ENCODE results near the gene TLCD3A.
"Not testable (repeated sequence)": the region's sequence is repeated elsewhere in the genome, so short reads cannot be mapped to it uniquely, and the experiment has no call there.

Gene TLCD3A

GRCh38 chr17:751269-752001 lies 19.0 kb downstream of the TLCD3A start:
- DNase-seq: no peak

GRCh38 chr17:752002-752619 lies 19.7 kb downstream of the TLCD3A start, which contains the start of gene GEMIN4:
TSS of gene GEMIN4 (minus strand) at chr17:752264. CDS start at chr17:752142, 122 bp downstream.
- DNase-seq: peak; percentile 54

GRCh38 chr17:752620-753219 lies 20.3 kb downstream of the TLCD3A start:
- DNase-seq: no peak

- DNase-seq: no peak
Observed at GRCh38 chr17:753418-753817, 21.0 kb downstream of the TLCD3A start.

GRCh38 chr17:755319-755961 lies 23.0 kb downstream of the TLCD3A start:
- not testable (repeated sequence) for DNase-seq

GRCh38 chr17:756010-756567 lies 23.7 kb downstream of the TLCD3A start:
- DNase-seq: not testable (repeated sequence)

GRCh38 chr17:759964-760363 lies 27.6 kb downstream of the TLCD3A start:
- no peak for DNase-seq

GRCh38 chr17:760371-760770 lies 28.0 kb downstream of the TLCD3A start:
- DNase-seq: no peak

- no peak for DNase-seq
Observed at GRCh38 chr17:767076-767475, 34.7 kb downstream of the TLCD3A start.

GRCh38 chr17:773016-773415 lies 40.6 kb downstream of the TLCD3A start:
- no peak for DNase-seq

GRCh38 chr17:773467-774312 lies 41.3 kb downstream of the TLCD3A start:
- DNase-seq: no peak

- no peak for DNase-seq
Observed at GRCh38 chr17:774313-774584, 41.9 kb downstream of the TLCD3A start.

GRCh38 chr17:778096-778495 lies 45.7 kb downstream of the TLCD3A start:
- DNase-seq: no peak

GRCh38 chr17:781805-782731 lies 49.7 kb downstream of the TLCD3A start, which contains the start of the genes GLOD4 and MRM3:
TSS of gene GLOD4 (minus strand) at chr17:782280. CDS start at chr17:782255, 25 bp downstream.
TSS of gene MRM3 (plus strand) at chr17:782353. CDS start at chr17:782379, 26 bp downstream.
- DNase-seq: peak; percentile 40

GRCh38 chr17:784143-784542 lies 51.7 kb downstream of the TLCD3A start:
- no peak for DNase-seq

GRCh38 chr17:785901-786300 lies 53.5 kb downstream of the TLCD3A start:
- DNase-seq: not testable (repeated sequence)

GRCh38 chr17:787641-788221 lies 55.3 kb downstream of the TLCD3A start:
- DNase-seq: no peak

- DNase-seq: no peak
Observed at GRCh38 chr17:788551-788950, 56.2 kb downstream of the TLCD3A start.

- DNase-seq: no peak
Observed at GRCh38 chr17:789160-789840, 56.9 kb downstream of the TLCD3A start.
